ENCODE measurements around the gene MNX1.

Gene MNX1

DNA sequence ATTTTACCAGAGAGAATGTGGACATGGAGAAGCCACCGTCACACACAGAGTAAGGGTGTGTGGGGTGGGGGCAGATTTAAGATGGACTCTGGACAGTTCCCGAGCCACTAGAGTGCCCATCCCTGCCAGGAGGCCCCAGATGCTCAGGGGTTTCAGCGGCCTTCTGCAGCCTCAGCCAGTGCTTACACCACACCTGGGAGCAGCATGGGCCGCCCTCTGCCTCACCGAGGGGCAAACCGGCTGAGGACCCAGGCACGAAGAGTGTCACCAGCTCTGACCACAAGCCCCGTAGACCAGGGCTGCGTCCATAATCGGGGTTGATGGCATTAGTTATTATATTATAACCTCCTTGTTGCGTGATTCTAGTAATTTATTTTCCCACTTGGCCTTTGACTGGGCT is 6.7 kb upstream of the MNX1 start:
- peaks cover 100% of the 10 kb centered on the region for H3K27me3 ChIP-seq
- H3K27ac ChIP-seq = no peak overlapping the region
- H3K36me3 ChIP-seq = no peaks in the 10 kb centered on the region
- H3K4me3 ChIP-seq (ENCODE audit: low read depth in 1 of 2, low read length in 1 of 2) = no peak overlapping the region
- no peaks in the 10 kb centered on the region for H3K9me3 ChIP-seq
- H3K4me1 ChIP-seq (ENCODE audit: control insufficient read depth in 1 of 2, insufficient read depth in 1 of 2, low read depth in 1 of 2, low read length in 1 of 2) = peaks cover 21 to 39% of the 10 kb centered on the region in 2 experiments
- TF ChIP-seq, protein P1, sequence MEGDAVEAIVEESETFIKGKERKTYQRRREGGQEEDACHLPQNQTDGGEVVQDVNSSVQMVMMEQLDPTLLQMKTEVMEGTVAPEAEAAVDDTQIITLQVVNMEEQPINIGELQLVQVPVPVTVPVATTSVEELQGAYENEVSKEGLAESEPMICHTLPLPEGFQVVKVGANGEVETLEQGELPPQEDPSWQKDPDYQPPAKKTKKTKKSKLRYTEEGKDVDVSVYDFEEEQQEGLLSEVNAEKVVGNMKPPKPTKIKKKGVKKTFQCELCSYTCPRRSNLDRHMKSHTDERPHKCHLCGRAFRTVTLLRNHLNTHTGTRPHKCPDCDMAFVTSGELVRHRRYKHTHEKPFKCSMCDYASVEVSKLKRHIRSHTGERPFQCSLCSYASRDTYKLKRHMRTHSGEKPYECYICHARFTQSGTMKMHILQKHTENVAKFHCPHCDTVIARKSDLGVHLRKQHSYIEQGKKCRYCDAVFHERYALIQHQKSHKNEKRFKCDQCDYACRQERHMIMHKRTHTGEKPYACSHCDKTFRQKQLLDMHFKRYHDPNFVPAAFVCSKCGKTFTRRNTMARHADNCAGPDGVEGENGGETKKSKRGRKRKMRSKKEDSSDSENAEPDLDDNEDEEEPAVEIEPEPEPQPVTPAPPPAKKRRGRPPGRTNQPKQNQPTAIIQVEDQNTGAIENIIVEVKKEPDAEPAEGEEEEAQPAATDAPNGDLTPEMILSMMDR (IDR thresholded peaks at IDR 0.05) = no peak

DNA sequence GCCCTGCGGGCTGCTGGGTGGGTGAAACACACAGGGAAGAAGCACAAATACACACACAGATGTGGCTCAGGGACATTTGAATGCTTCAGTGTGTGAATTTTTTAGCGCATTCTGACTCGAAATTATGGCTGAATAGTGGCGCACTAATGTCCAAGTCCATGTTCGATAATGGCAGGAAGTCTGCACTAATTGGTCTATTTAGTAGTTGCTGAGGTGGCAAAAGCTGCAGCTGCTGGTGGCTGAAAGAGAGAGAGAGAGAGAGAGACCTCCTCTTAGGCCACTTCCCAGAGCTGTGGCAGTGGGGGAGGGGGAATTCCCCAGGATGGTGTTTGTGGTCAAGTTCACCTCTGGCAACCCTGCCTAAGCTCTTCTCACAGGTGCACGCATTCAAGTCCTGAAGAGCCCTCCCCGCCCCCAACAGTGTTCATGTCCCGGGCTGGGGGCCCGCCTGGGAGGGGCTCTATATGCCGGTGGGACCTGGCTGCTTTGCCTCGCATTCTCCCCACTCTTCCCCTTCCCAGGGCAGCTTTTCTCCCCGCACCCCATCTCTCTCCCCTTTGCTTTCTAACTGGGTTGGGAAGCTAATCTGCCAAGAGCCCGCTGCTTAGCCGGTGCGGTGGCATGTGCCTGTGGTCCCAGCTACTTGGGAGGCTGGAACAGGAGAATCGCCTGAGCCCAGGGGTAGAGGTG is 6.0 kb upstream of the MNX1 start:
- no peaks in the 10 kb centered on the region for H3K9me3 ChIP-seq
- H3K27me3 ChIP-seq = peaks cover 100% of the 10 kb centered on the region
- H3K4me1 ChIP-seq (ENCODE audit: control insufficient read depth in 1 of 2, insufficient read depth in 1 of 2, low read depth in 1 of 2, low read length in 1 of 2) = peaks cover 19 to 33% of the 10 kb centered on the region in 2 experiments
- TF ChIP-seq, protein P1 (IDR thresholded peaks at IDR 0.05) = no peak
- H3K4me3 ChIP-seq (ENCODE audit: low read depth in 1 of 2, low read length in 1 of 2) = no peak overlapping the region
- H3K27ac ChIP-seq = no peak overlapping the region
- no peaks in the 10 kb centered on the region for H3K36me3 ChIP-seq

DNA sequence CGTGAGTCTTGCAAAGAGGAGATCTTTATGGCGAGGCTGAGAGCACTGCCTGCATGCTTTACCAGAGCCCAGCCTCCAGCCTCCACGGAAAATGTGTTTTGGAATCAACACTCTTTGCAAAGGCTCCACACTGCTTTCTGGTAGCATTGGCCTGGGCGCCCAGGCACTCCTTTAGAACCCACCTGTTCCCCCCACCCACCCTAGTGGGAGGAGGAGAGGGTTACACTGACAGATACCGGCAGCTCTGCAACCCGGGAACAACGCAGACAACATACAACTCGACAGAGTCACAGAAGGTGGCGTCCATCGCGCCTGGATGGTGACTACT is 5.5 kb upstream of the MNX1 start:
- no peaks in the 10 kb centered on the region for H3K36me3 ChIP-seq
- peaks cover 20 to 33% of the 10 kb centered on the region in 2 experiments for H3K4me1 ChIP-seq (ENCODE audit: control insufficient read depth in 1 of 2, insufficient read depth in 1 of 2, low read depth in 1 of 2, low read length in 1 of 2)
- no peak overlapping the region for H3K27ac ChIP-seq
- H3K9me3 ChIP-seq = no peaks in the 10 kb centered on the region
- no peak overlapping the region for H3K4me3 ChIP-seq (ENCODE audit: low read depth in 1 of 2, low read length in 1 of 2)
- TF ChIP-seq, protein P1 (IDR thresholded peaks at IDR 0.05) = no peak
- H3K27me3 ChIP-seq = peaks cover 100% of the 10 kb centered on the region

DNA sequence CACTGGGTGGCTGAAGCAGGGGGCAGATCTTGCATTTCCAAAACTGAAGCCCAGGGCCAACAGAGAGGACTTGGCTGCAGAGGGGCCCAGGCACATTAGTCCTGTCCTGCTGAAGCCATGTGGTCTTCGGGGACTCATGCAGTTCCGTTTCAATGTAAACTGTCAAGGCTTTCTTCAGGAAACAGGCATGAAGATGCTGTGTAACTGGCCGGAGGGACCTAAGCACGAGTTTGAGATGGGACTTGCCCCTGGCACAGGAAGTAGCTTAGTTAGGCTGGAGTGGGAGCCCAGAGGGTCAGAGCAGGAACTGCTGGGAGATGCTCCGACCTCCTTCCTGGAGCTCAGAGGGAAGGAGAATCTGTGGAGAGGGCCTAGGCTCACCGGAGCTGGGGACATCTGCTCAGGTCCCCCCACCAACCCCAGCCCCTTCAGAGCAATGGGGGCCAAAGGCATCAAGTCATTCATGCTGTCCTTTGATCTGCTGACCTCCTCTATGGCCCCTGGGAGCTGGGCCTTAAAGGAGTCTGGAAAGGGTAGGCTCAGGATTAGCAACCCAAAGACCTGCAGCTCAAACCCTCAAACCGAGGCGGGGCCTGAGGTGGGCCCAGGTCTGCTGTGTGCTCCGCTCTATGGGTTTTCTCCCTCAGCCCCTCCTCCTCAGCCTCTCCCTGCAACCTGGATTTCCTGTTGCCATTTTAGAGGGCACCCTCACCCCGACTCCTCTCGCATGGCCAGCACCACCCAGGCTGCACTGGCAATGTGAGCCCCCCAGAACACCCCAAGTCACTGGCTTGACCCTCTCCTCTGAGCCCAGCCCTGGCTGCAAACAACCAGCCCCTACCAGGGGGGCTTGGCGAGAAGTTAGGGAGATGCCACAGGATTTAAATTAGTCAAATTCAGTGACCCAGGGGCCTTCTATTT is 4.4 kb upstream of the MNX1 start:
- no peaks in the 10 kb centered on the region for H3K36me3 ChIP-seq
- no peaks in the 10 kb centered on the region for H3K9me3 ChIP-seq
- H3K27me3 ChIP-seq = peaks cover 99% of the 10 kb centered on the region
- TF ChIP-seq, protein P1 (IDR thresholded peaks at IDR 0.05) = no peak
- H3K4me1 ChIP-seq (ENCODE audit: control insufficient read depth in 1 of 2, insufficient read depth in 1 of 2, low read depth in 1 of 2, low read length in 1 of 2) = peaks cover 17 to 32% of the 10 kb centered on the region in 2 experiments
- H3K27ac ChIP-seq = no peak overlapping the region
- H3K4me3 ChIP-seq (ENCODE audit: low read depth in 1 of 2, low read length in 1 of 2) = no peak overlapping the region

DNA sequence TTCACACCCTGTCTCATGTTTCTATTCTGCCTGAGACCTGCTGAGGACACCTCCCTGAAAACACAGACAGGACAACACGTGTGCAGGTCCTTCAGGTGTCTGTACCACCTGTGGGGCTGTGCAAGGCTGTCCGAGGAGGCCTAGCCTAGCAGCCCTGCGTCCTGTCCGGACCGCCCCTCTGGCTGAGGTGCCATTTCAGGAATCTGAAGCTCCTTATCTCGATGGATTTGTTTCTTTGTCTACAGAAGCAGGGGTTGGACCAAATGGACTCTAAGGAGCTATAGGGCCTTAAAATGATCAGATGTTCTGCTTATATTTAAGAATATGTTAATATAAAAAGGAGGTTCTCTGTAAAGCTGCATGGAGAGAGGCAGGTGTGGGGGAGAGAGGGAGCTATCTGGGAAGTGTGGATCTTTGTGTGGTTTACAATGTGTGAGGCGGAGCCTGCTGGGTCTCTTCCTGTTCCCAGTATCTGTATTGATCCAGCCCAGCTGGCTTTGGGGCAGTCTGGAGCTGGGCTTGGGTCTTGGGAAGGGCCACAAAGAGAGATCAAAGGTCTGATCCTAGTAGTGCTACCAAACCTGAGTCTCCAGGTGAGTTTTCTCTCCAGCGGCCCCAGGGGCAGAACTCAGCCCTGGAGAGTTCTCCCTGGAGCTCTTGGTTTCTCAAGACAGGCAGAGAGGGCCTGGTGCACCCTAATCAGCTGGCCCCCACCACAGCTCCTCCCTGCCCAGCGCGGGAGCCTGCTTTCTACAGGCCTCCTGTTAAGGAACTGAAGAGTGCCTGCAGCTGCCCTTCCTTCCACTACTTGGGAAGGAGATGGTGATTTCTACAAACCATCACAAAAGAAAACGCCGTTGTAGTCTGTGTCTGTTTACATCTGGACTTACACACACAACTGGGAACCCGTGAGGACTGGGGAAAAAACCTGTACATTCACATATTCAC is 3.4 kb upstream of the MNX1 start:
- Histone ChIP-seq H3K9me3 (no peaks in the 10 kb centered on the region), H3K4me1 (ENCODE audit: control insufficient read depth in 1 of 2, insufficient read depth in 1 of 2, low read depth in 1 of 2, low read length in 1 of 2) (peaks cover 21 to 30% of the 10 kb centered on the region in 2 experiments), H3K27ac (no peak overlapping the region), H3K36me3 (no peaks in the 10 kb centered on the region), H3K27me3 (peaks cover 97% of the 10 kb centered on the region), H3K4me3 (ENCODE audit: low read depth in 1 of 2, low read length in 1 of 2) (no peak overlapping the region)
- TF ChIP-seq, protein P1 (IDR thresholded peaks at IDR 0.05) = no peak

Measured in neutrophil (primary cell).